RWPE1 (cell line): ENCODE results near the gene RFTN2.

Experiments used
- CTCF ChIA-PET: fragments of 350-600 bp; sonication (Branson Sonifier 250); formaldehyde crosslinking; extraction: SDS; loops from one replicate; lab custom pipeline; 2021; lab: Yijun Ruan, JAX
- POLR2A ChIA-PET: fragments of 400-600 bp; formaldehyde crosslinking; extraction: SDS; loops from one replicate; lab custom pipeline; 2020; ENCODE audit warnings: antibody characterized with exemption; ENCODE audit not compliant: low non-redundant PET; lab: Yijun Ruan, JAX
- DNase-seq: peaks from one replicate; pipeline ENCODE4 v3.0.0; 2012; ENCODE audit warnings: low spot score
- H3K27ac ChIP-seq: fragments of 450-650 bp; 2 replicates; pipeline ENCODE4 v1.5.1; 2017
- CTCF ChIP-seq: fragments of 450-650 bp; conservative IDR thresholded peaks from 2 replicates; pipeline ENCODE4 v1.5.1; 2017; ENCODE audit warnings: low read depth, mild to moderate bottlenecking

The RFTN2 gene

DNA sequence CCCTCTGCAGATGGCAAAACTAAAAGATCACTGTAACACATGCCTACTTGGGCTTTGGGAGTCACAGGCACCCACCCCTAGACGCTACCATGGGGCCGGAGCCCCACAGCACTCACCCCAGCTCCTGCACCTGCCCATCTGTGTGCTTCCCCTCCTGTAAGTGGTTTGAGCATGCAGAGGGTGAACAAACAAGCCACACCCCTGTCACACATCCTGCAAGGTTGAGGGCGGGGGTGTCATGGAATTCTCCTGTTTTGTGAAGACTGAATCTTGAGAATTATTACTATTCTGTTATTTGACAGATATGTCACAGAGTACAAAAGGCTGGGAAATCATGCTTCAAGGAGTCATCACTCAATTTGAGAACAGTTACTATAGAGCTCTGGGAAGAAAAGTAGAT, 60.9 kb downstream of the RFTN2 start:
- no peak overlapping the region for H3K27ac ChIP-seq
- no peak for TF ChIP-seq CTCF
- no peak for DNase-seq
- ChIA-PET POLR2A (no interaction called here), CTCF (interaction anchor here (0.7 kb wide), 1 partner anchor 435 kb away, joined by 3 read pairs; no protein-coding TSS in a partner anchor)

DNA sequence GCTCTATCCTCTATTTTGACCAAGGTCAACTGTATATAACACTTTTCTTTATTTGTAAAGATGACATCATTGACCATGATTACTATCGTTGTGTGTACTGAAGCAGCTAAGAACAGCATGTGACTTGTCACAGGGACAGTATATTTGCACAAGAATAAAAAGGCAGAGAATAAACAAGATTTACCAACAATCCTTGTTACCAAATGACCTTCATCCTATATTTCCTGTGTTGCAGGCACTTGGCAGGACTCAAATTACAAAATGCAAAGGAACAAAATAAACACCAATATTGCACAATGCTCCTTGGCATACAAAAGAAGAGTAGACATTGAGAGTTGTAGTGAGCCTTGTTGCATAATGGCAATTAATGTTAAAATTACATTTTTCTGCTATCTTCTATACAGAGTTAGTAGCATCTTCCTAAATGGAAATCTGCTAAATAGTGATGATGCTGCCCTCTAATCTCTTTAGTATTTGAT, 61.8 kb downstream of the RFTN2 start:
- no peak overlapping the region for H3K27ac ChIP-seq
- ChIA-PET CTCF (no interaction called here), POLR2A (no interaction called here)
- no peak for TF ChIP-seq CTCF
- no peak for DNase-seq

DNA sequence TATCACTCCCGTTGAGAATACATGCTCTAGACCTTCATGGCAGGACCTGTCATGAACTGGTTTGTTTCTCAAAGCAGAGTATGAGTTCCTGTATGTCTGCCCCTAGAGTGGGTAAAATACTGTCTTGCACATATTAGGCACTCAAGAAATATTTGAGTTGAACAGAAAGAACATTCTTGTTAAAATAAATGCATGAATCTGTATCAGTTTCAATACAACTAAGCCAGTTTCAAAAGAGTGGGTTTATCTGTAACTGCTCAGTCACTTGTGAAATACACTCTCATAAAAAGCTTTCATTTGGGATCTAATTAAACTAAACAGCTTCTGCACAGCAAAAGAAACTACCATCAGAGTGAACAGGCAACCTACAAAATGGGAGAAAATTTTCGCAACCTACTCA, 69.2 kb downstream of the RFTN2 start:
- TF ChIP-seq CTCF: no peak
- ChIA-PET POLR2A (interaction anchor here (0.6 kb wide), 1 partner anchor 29 kb away, joined by 3 read pairs; no protein-coding TSS in a partner anchor), CTCF (no interaction called here)
- DNase-seq: no peak
- no peak overlapping the region for H3K27ac ChIP-seq

DNA sequence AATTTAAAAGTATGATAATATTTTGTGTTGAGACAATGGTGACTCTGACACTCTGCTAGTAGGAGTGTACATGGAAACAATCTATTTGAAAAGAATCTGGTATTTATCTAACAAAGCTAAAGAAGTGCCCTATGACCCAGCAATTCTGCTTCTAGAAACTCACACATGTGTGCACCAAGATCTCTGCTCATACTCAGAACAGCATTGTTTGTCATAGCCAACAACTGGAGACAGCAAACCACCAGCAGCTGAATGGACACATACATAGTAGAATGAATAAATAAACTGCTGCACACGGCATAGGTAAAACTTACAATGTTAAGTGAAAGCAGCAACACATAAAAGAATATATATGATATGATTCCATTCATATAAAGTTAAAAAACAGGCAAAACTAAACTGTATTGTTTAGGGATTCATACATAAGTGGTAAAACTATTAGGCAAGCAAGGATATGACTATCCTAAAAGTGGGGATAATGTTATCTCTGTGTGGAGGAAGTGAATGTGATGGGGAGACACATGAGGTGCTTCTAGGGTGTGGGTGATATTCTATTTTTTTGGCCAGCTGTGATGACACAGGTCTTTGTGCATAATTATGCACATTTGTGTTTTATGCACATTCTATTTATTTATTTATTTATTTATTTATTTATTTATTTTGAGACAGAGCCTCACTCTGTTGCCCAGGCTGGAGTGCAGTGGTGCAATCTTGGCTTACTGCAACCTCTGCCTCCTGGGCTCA, 71.1 kb downstream of the RFTN2 start:
- ChIA-PET POLR2A (no interaction called here), CTCF (interaction anchor here (0.5 kb wide), 1 partner anchor 75 kb away, joined by 3 read pairs; no protein-coding TSS in a partner anchor)
- no peak for TF ChIP-seq CTCF
- H3K27ac ChIP-seq: no peak overlapping the region
- no peak for DNase-seq

- no peak for TF ChIP-seq CTCF
- no peak overlapping the region for H3K27ac ChIP-seq
- CTCF ChIA-PET: interaction anchor here (0.7 kb wide), 1 partner anchor 72 kb away, joined by 3 read pairs; no protein-coding TSS in a partner anchor
- POLR2A ChIA-PET: no interaction called here
- no peak for DNase-seq
Measured at GRCh38 chr2:197601726-197602125, 73.7 kb downstream of the RFTN2 start.

GRCh38 chr2:197600306-197600705, 75.1 kb downstream of the RFTN2 start:
- no peak for TF ChIP-seq CTCF
- no peak overlapping the region for H3K27ac ChIP-seq
- ChIA-PET CTCF (interaction anchor here (0.7 kb wide), 1 partner anchor 8 kb away, joined by 4 read pairs; no protein-coding TSS in a partner anchor), POLR2A (no interaction called here)
- DNase-seq: no peak
